SKM-1 (cell line): ENCODE results near the gene MICALL2.
"Not testable (repeated sequence)": the region's sequence is repeated elsewhere in the genome, so short reads cannot be mapped to it uniquely, and the experiment has no call there.

Source experiments
- DNase-seq: peaks from one replicate; lab custom pipeline; 2025; ENCODE audit not compliant: unreplicated experiment; lab: John Stamatoyannopoulos, UW

MICALL2 gene

GRCh38 chr7:1449501-1449900 is 9.8 kb downstream of the MICALL2 start:
- DNase-seq: no peak

GRCh38 chr7:1448958-1449357 is 10.3 kb downstream of the MICALL2 start:
- no peak for DNase-seq

GRCh38 chr7:1447551-1448244 is 11.6 kb downstream of the MICALL2 start:
- DNase-seq: no peak

GRCh38 chr7:1447112-1447511 is 12.2 kb downstream of the MICALL2 start:
- no peak for DNase-seq

GRCh38 chr7:1446620-1447032 is 12.6 kb downstream of the MICALL2 start:
- no peak for DNase-seq

- not testable (repeated sequence) for DNase-seq
These were observed 13.2 kb downstream of the MICALL2 start for GRCh38 chr7:1446026-1446425.

GRCh38 chr7:1445341-1445740 is 13.9 kb downstream of the MICALL2 start:
- DNase-seq: no peak

- DNase-seq: no peak
These were observed 14.3 kb downstream of the MICALL2 start for GRCh38 chr7:1444925-1445322.

- DNase-seq: no peak
These were observed 14.9 kb downstream of the MICALL2 start for GRCh38 chr7:1444214-1444924.

- not testable (repeated sequence) for DNase-seq
These were observed 15.6 kb downstream of the MICALL2 start for GRCh38 chr7:1443587-1444200.

- DNase-seq: no peak
These were observed 16.7 kb downstream of the MICALL2 start for GRCh38 chr7:1442355-1443124.

GRCh38 chr7:1441615-1442354 is 17.5 kb downstream of the MICALL2 start:
- DNase-seq: no peak

- no peak for DNase-seq
These were observed 18.6 kb downstream of the MICALL2 start for GRCh38 chr7:1440620-1441019.

GRCh38 chr7:1439373-1440363 is 19.6 kb downstream of the MICALL2 start:
- DNase-seq: no peak

GRCh38 chr7:1438821-1439220 is 20.4 kb downstream of the MICALL2 start:
- DNase-seq: no peak

- DNase-seq: no peak
These were observed 21.1 kb downstream of the MICALL2 start for GRCh38 chr7:1438208-1438607.

GRCh38 chr7:1437155-1437880 is 22.0 kb downstream of the MICALL2 start:
- no peak for DNase-seq

GRCh38 chr7:1436608-1437007 is 22.7 kb downstream of the MICALL2 start:
- DNase-seq: no peak
